ENCODE data around the gene PTPRA.
A peak's percentile ranks its signal among the peaks of the same experiment; 100 is the strongest.

Gene PTPRA

GRCh38 chr20:2851086-2851485 lies 22.2 kb upstream of the PTPRA start:
- no peak for DNase-seq (ENCODE audit: low read depth in 2 of 2, low spot score in 1 of 2)

GRCh38 chr20:2858591-2858990 lies 14.7 kb upstream of the PTPRA start:
- DNase-seq (ENCODE audit: low read depth in 2 of 2, low spot score in 1 of 2) = no peak

- DNase-seq (ENCODE audit: low read depth in 2 of 2, low spot score in 1 of 2) = no peak
Measured at GRCh38 chr20:2859330-2860121, 13.8 kb upstream of the PTPRA start.

- no peak for DNase-seq (ENCODE audit: low read depth in 2 of 2, low spot score in 1 of 2)
Measured at GRCh38 chr20:2864626-2865025, 8.7 kb upstream of the PTPRA start.

- no peak for DNase-seq (ENCODE audit: low read depth in 2 of 2, low spot score in 1 of 2)
Measured at GRCh38 chr20:2865101-2865500, 8.2 kb upstream of the PTPRA start.

- no peak for DNase-seq (ENCODE audit: low read depth in 2 of 2, low spot score in 1 of 2)
Measured at GRCh38 chr20:2865630-2866029, 7.7 kb upstream of the PTPRA start.

- DNase-seq (ENCODE audit: low read depth in 2 of 2, low spot score in 1 of 2) = no peak
Measured at GRCh38 chr20:2866236-2866635, 7.0 kb upstream of the PTPRA start.

GRCh38 chr20:2867081-2867864 lies 6.0 kb upstream of the PTPRA start:
- DNase-seq (ENCODE audit: low read depth in 2 of 2, low spot score in 1 of 2) = no peak

GRCh38 chr20:2869381-2869780 lies 3.9 kb upstream of the PTPRA start:
- no peak for DNase-seq (ENCODE audit: low read depth in 2 of 2, low spot score in 1 of 2)

- DNase-seq (ENCODE audit: low read depth in 2 of 2, low spot score in 1 of 2) = no peak
Measured at GRCh38 chr20:2871111-2871465, 2.2 kb upstream of the PTPRA start.

GRCh38 chr20:2871661-2872458 lies 1.4 kb upstream of the PTPRA start:
- no peak for DNase-seq (ENCODE audit: low read depth in 2 of 2, low spot score in 1 of 2)

GRCh38 chr20:2872459-2873009 lies 747 bp upstream of the PTPRA start:
- DNase-seq (ENCODE audit: low read depth in 2 of 2, low spot score in 1 of 2) = peak; percentile 31 to 52

- peak; percentile 24 to 37 for DNase-seq (ENCODE audit: low read depth in 2 of 2, low spot score in 1 of 2)
Measured at GRCh38 chr20:2873747-2874041, 413 bp downstream of the PTPRA start.

GRCh38 chr20:2874456-2874855 lies 1.2 kb downstream of the PTPRA start:
- no peak for DNase-seq (ENCODE audit: low read depth in 2 of 2, low spot score in 1 of 2)

- DNase-seq (ENCODE audit: low read depth in 2 of 2, low spot score in 1 of 2) = no peak
Measured at GRCh38 chr20:2875690-2876203, 2.5 kb downstream of the PTPRA start.

- DNase-seq (ENCODE audit: low read depth in 2 of 2, low spot score in 1 of 2) = no peak
Measured at GRCh38 chr20:2878515-2878914, 5.2 kb downstream of the PTPRA start.

GRCh38 chr20:2879146-2879545 lies 5.9 kb downstream of the PTPRA start:
- no peak for DNase-seq (ENCODE audit: low read depth in 2 of 2, low spot score in 1 of 2)

- DNase-seq (ENCODE audit: low read depth in 2 of 2, low spot score in 1 of 2) = no peak
Measured at GRCh38 chr20:2880650-2881049, 7.4 kb downstream of the PTPRA start.

GRCh38 chr20:2883726-2884637 lies 10.7 kb downstream of the PTPRA start:
- DNase-seq (ENCODE audit: low read depth in 2 of 2, low spot score in 1 of 2) = no peak

- no peak for DNase-seq (ENCODE audit: low read depth in 2 of 2, low spot score in 1 of 2)
Measured at GRCh38 chr20:2887715-2888114, 14.4 kb downstream of the PTPRA start.

All from stimulated activated CD8-positive, alpha-beta memory T cell treated with anti-CD3 and anti-CD28 coated beads, Interleukin-4, amount 100 ng/mL, for 1 hour (primary cell).